ENCODE results near the gene CEP152.
A peak's percentile ranks its signal among the peaks of the same experiment; 100 is the strongest.
"Not testable (repeated sequence)": the region's sequence is repeated elsewhere in the genome, so short reads cannot be mapped to it uniquely, and the experiment has no call there.

The CEP152 gene

GRCh38 chr15:48810414-48811324 is at the start of gene CEP152:
Gene CEP152, minus strand, starts transcription at chr15:48811069. Its CDS starts 5,420 bp downstream, at chr15:48805649.
- H3K4me3 ChIP-seq (replicated peaks; ENCODE audit: low read depth, low read length), result peak within 1 kb of the TSS; percentile 96
- peak; percentile 100 for DNase-seq (ENCODE audit: low read depth)
- no peak for TF ChIP-seq CTCF (IDR thresholded peaks at IDR 0.05; ENCODE audit: low read length, missing control alignments)

- H3K4me3 ChIP-seq (replicated peaks; ENCODE audit: low read depth, low read length), result no peak overlapping the region
- no peak for DNase-seq (ENCODE audit: low read depth)
- TF ChIP-seq CTCF (IDR thresholded peaks at IDR 0.05; ENCODE audit: low read length, missing control alignments), result no peak
These were observed 48.6 kb upstream of the CEP152 start for GRCh38 chr15:48859426-48859825.

- DNase-seq (ENCODE audit: low read depth), result peak; percentile 33
- H3K4me3 ChIP-seq (replicated peaks; ENCODE audit: low read depth, low read length), result no peak overlapping the region
- TF ChIP-seq CTCF (IDR thresholded peaks at IDR 0.05; ENCODE audit: low read length, missing control alignments), result no peak
These were observed 47.5 kb upstream of the CEP152 start for GRCh38 chr15:48858401-48858800.

- H3K4me3 ChIP-seq (replicated peaks; ENCODE audit: low read depth, low read length), result no peak overlapping the region
- TF ChIP-seq CTCF (IDR thresholded peaks at IDR 0.05; ENCODE audit: low read length, missing control alignments), result no peak
- DNase-seq (ENCODE audit: low read depth), result peak; percentile 27
These were observed 46.1 kb upstream of the CEP152 start for GRCh38 chr15:48856942-48857341.

GRCh38 chr15:48855501-48856440 is 44.9 kb upstream of the CEP152 start:
- H3K4me3 ChIP-seq (replicated peaks; ENCODE audit: low read depth, low read length), result no peak overlapping the region
- DNase-seq (ENCODE audit: low read depth), result peak; percentile 72
- TF ChIP-seq CTCF (IDR thresholded peaks at IDR 0.05; ENCODE audit: low read length, missing control alignments), result peak; percentile 61

GRCh38 chr15:48854434-48854833 is 43.6 kb upstream of the CEP152 start:
- H3K4me3 ChIP-seq (replicated peaks; ENCODE audit: low read depth, low read length); DNase-seq (ENCODE audit: low read depth): not testable (repeated sequence)

- DNase-seq (ENCODE audit: low read depth), result no peak
- H3K4me3 ChIP-seq (replicated peaks; ENCODE audit: low read depth, low read length), result no peak overlapping the region
- TF ChIP-seq CTCF (IDR thresholded peaks at IDR 0.05; ENCODE audit: low read length, missing control alignments), result no peak
These were observed 41.1 kb upstream of the CEP152 start for GRCh38 chr15:48851956-48852355.
